OCI-LY7 (cell line): ENCODE results near the gene DSE. TPM values are rescaled to one million over a fixed set of nuclear protein-coding genes. Genes with fewer than 3 reads are reported as not detected.

Experiments
- BruUV-seq: library from RNA; stranded (reverse); fragments of 400-500 nt; replicated peaks from 2 replicates; lab custom pipeline; 2021; lab: Mats Ljungman, UMichigan
- CTCF ChIA-PET: fragments of 300-600 bp; sonication (Branson Sonifier 250); formaldehyde crosslinking; loops from one replicate; lab custom pipeline; 2022; ENCODE audit warnings: antibody characterized with exemption; ENCODE audit not compliant: unreplicated experiment; lab: Charles Lee
- POLR2A ChIA-PET: fragments of 300-600 bp; sonication (Branson Sonifier 250); formaldehyde crosslinking; loops from one replicate; lab custom pipeline; 2022; ENCODE audit warnings: antibody characterized with exemption; lab: Charles Lee
- DNase-seq: peaks from one replicate; pipeline ENCODE4 v3.0.0-alpha.2; 2015; ENCODE audit warnings: low spot score
- H2AFZ ChIP-seq: fragments of 200-600 bp; sonication (generic), shearing (Covaris generic); 2 replicates; pipeline ENCODE4 v1.6.1; 2014; ENCODE audit warnings: mild to moderate bottlenecking, antibody characterized with exemption, low read length, moderate library complexity
- H3K27ac ChIP-seq: fragments of 200-600 bp; sonication (generic); 2 replicates; pipeline ENCODE4 v1.5.1; 2014; ENCODE audit warnings: mixed run types, low read depth, mild to moderate bottlenecking, moderate library complexity, low read length, inconsistent platforms; ENCODE audit not compliant: poor library complexity, severe bottlenecking
- H3K36me3 ChIP-seq: fragments of 200-600 bp; sonication (generic); 2 replicates; pipeline ENCODE4 v1.6.1; 2014; ENCODE audit warnings: mild to moderate bottlenecking, antibody characterized with exemption, low read length, moderate library complexity, mixed read lengths; ENCODE audit not compliant: insufficient read depth
- H3K4me1 ChIP-seq: fragments of 200-600 bp; sonication (generic); 2 replicates; pipeline ENCODE4 v1.5.1; 2014; ENCODE audit warnings: mild to moderate bottlenecking, low read length; ENCODE audit not compliant: insufficient read depth, poor library complexity, severe bottlenecking
- H3K4me2 ChIP-seq: fragments of 200-600 bp; sonication (generic); 2 replicates; pipeline ENCODE4 v1.6.1; 2014; ENCODE audit warnings: mild to moderate bottlenecking, low read length
- H3K4me3 ChIP-seq: fragments of 200-600 bp; sonication (generic); 2 replicates; pipeline ENCODE4 v1.5.1; 2014; ENCODE audit warnings: mild to moderate bottlenecking, low read depth, low read length; ENCODE audit not compliant: poor library complexity, severe bottlenecking
- H3K79me2 ChIP-seq: fragments of 200-600 bp; sonication (generic); 2 replicates; pipeline ENCODE4 v1.6.1; 2016; ENCODE audit warnings: low read depth, mild to moderate bottlenecking, low read length, moderate library complexity, mixed read lengths; ENCODE audit not compliant: insufficient read depth
- H3K9me2 ChIP-seq: fragments of 200-600 bp; sonication (generic); 2 replicates; pipeline ENCODE4 v1.6.1; 2016; ENCODE audit warnings: mild to moderate bottlenecking, low read length, mixed read lengths; ENCODE audit not compliant: insufficient read depth
- H3K9me3 ChIP-seq: fragments of 200-600 bp; sonication (generic); 2 replicates; pipeline ENCODE4 v1.6.1; 2014; ENCODE audit warnings: mild to moderate bottlenecking, mixed run types, low read length, mixed read lengths
- H4K20me1 ChIP-seq: fragments of 200-600 bp; sonication (generic); 2 replicates; pipeline ENCODE4 v1.6.1; 2014; ENCODE audit warnings: mild to moderate bottlenecking, antibody characterized with exemption, low read length, moderate library complexity, mixed read lengths; ENCODE audit not compliant: insufficient read depth
- EZH2phosphoT487 ChIP-seq: fragments of 200-600 bp; sonication (generic); IDR thresholded peaks from 2 replicates; pipeline ENCODE4 v1.6.1; 2018; ENCODE audit warnings: low read depth, borderline replicate concordance, mild to moderate bottlenecking, mixed run types, antibody characterized with exemption, low read length, moderate library complexity, mixed read lengths
- intact Hi-C: fragments of 100-400 bp; cut with micrococcal nuclease; formaldehyde crosslinking; loops from one replicate; pipeline ENCODE4 v1.10.0; 2022; ENCODE audit not compliant: unreplicated experiment
- total RNA-seq, 2 experiments: library from RNA; depleted of rRNA in 1 of 2; stranded (reverse); fragments of >200 nt in 1 of 2; shearing (Covaris generic) in 1 of 2; gene quantifications; 2 replicates each; pipeline ENCODE4 v1.2.3, GENCODE V29; 2014 to 2022
- TF ChIP-seq, protein P1 (sequence below): fragments of 200-600 bp; sonication (generic); conservative IDR thresholded peaks from 2 replicates; pipeline ENCODE4 v1.5.1; 2014; ENCODE audit warnings: mild to moderate bottlenecking, antibody characterized with exemption, low read length, moderate library complexity, mixed read lengths

The DSE gene
- total RNA-seq, 2 experiments from 2014 or later: 3.9 to 7.6 TPM

DNA sequence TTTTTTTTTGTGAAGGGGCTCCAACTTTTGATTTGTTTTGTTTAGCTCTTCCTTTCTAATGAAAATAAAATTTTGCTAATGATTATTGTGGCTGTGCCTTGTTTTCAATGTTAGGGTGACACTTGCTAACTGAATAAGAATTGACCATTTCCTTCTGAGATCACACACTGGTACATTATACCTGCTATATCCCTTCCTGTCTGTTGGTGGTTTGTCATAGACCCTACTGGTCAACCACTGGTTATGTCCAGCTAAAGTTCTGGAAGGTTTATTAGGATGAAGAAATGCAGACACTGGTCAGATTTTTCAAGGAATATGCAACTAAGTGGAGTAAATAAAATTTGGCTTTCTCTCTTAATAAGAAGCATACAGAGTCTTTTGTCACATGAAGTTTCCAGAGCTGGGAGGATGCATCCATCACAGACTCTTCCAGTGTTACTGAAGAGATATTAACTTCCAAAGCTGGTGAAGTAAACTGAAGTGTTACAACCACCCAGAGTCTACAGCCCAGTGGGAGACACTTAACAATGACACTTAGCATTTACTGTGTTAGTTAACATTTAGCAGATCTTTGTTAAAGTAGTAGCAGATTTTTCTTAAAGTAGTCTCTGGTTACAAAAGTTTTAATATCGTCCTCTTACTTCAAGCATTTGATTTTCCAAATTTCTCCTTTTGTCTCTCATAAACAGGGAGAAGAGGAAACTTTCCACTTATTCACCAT, 121.0 kb downstream of the DSE start:
- POLR2A ChIA-PET: no interaction called here

DNA sequence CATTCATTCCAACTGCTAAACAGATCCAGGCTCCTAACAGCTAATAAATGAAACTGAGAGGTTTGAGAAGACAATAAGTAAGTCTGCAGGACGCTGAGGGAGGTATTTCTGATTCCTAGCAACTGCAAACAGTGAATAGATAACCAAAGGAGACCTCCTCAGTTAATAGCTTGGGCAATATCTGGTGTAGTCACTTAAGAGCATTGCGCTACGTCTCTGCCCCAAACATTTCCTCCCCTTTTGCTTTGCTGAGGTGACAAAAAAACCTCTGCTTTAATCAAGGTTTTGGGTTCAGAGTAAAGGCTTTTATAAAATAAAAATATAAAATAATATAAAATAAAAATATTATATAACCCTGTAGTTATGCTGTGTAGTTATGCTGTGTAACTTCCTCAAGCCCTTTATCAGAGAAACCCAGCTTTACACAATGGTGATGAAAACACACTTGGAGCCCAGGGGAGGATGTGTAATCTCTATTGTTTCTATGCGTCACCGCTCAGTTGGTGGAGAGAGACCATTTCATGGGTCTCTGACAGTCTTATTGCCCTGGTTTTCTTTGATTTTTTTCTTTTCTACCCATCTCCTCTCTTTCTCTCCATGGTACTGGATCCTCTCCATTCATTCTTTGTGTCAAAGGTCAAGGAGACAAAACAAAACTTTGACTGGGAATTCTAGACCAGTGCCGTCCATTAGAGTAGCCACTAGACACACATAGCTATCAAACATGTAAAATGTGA, 121.8 kb downstream of the DSE start:
- BruUV-seq: no TSS peak
- H2AFZ ChIP-seq: no peak overlapping the region
- no peak overlapping the region for H3K4me3 ChIP-seq
- no peak overlapping the region for H3K27ac ChIP-seq
- TF ChIP-seq, protein P1, sequence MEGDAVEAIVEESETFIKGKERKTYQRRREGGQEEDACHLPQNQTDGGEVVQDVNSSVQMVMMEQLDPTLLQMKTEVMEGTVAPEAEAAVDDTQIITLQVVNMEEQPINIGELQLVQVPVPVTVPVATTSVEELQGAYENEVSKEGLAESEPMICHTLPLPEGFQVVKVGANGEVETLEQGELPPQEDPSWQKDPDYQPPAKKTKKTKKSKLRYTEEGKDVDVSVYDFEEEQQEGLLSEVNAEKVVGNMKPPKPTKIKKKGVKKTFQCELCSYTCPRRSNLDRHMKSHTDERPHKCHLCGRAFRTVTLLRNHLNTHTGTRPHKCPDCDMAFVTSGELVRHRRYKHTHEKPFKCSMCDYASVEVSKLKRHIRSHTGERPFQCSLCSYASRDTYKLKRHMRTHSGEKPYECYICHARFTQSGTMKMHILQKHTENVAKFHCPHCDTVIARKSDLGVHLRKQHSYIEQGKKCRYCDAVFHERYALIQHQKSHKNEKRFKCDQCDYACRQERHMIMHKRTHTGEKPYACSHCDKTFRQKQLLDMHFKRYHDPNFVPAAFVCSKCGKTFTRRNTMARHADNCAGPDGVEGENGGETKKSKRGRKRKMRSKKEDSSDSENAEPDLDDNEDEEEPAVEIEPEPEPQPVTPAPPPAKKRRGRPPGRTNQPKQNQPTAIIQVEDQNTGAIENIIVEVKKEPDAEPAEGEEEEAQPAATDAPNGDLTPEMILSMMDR: no peak
- DNase-seq: no peak
- H3K9me2 ChIP-seq: no peaks in the 10 kb centered on the region
- H3K4me1 ChIP-seq: no peaks in the 10 kb centered on the region
- no peak overlapping the region for H3K4me2 ChIP-seq
- no peaks in the 10 kb centered on the region for H4K20me1 ChIP-seq
- CTCF ChIA-PET: no interaction called here
- H3K36me3 ChIP-seq: no peaks in the 10 kb centered on the region
- intact Hi-C loops: no loop called here
- no peaks in the 10 kb centered on the region for H3K79me2 ChIP-seq
- H3K9me3 ChIP-seq: no peaks in the 10 kb centered on the region
- POLR2A ChIA-PET: no interaction called here

More for the DNA sequence above, 121.0 kb downstream of the DSE start:
- no peaks in the 10 kb centered on the region for H3K9me3 ChIP-seq
- CTCF ChIA-PET: no interaction called here
- H4K20me1 ChIP-seq: no peaks in the 10 kb centered on the region
- intact Hi-C loops: no loop called here
- no peaks in the 10 kb centered on the region for H3K9me2 ChIP-seq
- no peak overlapping the region for H3K4me2 ChIP-seq
- DNase-seq: no peak
- H3K79me2 ChIP-seq: no peaks in the 10 kb centered on the region
- H3K4me3 ChIP-seq: no peak overlapping the region
- no peaks in the 10 kb centered on the region for H3K4me1 ChIP-seq
- BruUV-seq: no TSS peak
- H3K36me3 ChIP-seq: no peaks in the 10 kb centered on the region
- H3K27ac ChIP-seq: no peak overlapping the region
- H2AFZ ChIP-seq: no peak overlapping the region
- TF ChIP-seq, protein P1: no peak
- TF ChIP-seq EZH2phosphoT487: no peak

Other genes starting within 250 kb of the DSE start
- not detected in 2 replicates for gene COL10A1, start 244.8 kb upstream of the DSE start, total RNA-seq (2014; rRNA removed; shearing (Covaris generic))
- not detected in 2 replicates for gene COL10A1, start 244.8 kb upstream of the DSE start, total RNA-seq (2022)
- 12.6 and 14.8 TPM in 2 replicates for gene TSPYL4, start 116.9 kb upstream of the DSE start, total RNA-seq (2014; rRNA removed; shearing (Covaris generic))
- 16.2 and 17.6 TPM in 2 replicates for gene TSPYL4, start 116.9 kb upstream of the DSE start, total RNA-seq (2022)
- gene TSPYL1, start 91.0 kb upstream of the DSE start, total RNA-seq (2014; rRNA removed; shearing (Covaris generic)): 32.8 and 33.3 TPM in 2 replicates
- gene TSPYL1, start 91.0 kb upstream of the DSE start, total RNA-seq (2022): 50.3 and 55.3 TPM in 2 replicates
- not detected in 2 replicates for gene CALHM6, start 90.4 kb downstream of the DSE start, total RNA-seq (2014; rRNA removed; shearing (Covaris generic))
- 0.79 and 1.8 TPM in 2 replicates for gene CALHM6, start 90.4 kb downstream of the DSE start, total RNA-seq (2022)
- gene CALHM5, start 140.7 kb downstream of the DSE start, total RNA-seq (2014; rRNA removed; shearing (Covaris generic)): not detected in 2 replicates
- not detected in 2 replicates for gene CALHM5, start 140.7 kb downstream of the DSE start, total RNA-seq (2022)
- not detected in 2 replicates for gene TRAPPC3L, start 174.7 kb downstream of the DSE start, total RNA-seq (2014; rRNA removed; shearing (Covaris generic))
- gene TRAPPC3L, start 174.7 kb downstream of the DSE start, total RNA-seq (2022): not detected in 2 replicates
- not detected in 2 replicates for gene CALHM4, start 182.8 kb downstream of the DSE start, total RNA-seq (2014; rRNA removed; shearing (Covaris generic))
- not detected in 2 replicates for gene CALHM4, start 182.8 kb downstream of the DSE start, total RNA-seq (2022)
- gene RWDD1, start 200.6 kb downstream of the DSE start, total RNA-seq (2014; rRNA removed; shearing (Covaris generic)): 23.0 and 33.4 TPM in 2 replicates
- 36.5 and 38.2 TPM in 2 replicates for gene RWDD1, start 200.6 kb downstream of the DSE start, total RNA-seq (2022)
- 0.15 and 0.16 TPM in 2 replicates for gene RSPH4A, start 245.5 kb downstream of the DSE start, total RNA-seq (2014; rRNA removed; shearing (Covaris generic))
- gene RSPH4A, start 245.5 kb downstream of the DSE start, total RNA-seq (2022): not detected in 2 replicates